ENCODE results near the gene STARD13. TPM values are rescaled to one million over a fixed set of nuclear protein-coding genes. Genes with fewer than 3 reads are reported as not detected.

Gene STARD13
- total and polyA plus RNA-seq, 4 donors: 2.7 to 15.3 (median 5.7) TPM

DNA sequence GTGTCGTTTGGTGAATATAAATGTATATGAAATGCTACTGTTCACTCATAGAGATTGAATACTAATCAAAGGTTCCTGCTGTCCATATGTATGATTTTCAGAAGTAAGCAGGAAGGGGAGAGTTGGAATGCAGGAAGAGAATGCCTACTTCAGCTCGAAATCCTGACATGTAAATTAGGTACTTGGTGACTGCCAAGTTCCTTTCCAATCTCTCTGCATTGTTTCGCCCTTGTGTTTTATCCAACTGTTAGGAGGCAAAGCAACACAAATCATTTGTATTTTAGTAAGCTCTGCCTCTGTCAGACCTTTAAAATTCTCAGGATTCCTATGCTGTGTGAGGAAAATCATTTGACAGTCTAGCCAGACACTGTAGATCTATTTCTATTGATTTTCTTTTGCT lies 9.0 kb downstream of the STARD13 start (continued):
- TF ChIP-seq HNF4G (IDR thresholded peaks at IDR 0.05): no peak

DNA sequence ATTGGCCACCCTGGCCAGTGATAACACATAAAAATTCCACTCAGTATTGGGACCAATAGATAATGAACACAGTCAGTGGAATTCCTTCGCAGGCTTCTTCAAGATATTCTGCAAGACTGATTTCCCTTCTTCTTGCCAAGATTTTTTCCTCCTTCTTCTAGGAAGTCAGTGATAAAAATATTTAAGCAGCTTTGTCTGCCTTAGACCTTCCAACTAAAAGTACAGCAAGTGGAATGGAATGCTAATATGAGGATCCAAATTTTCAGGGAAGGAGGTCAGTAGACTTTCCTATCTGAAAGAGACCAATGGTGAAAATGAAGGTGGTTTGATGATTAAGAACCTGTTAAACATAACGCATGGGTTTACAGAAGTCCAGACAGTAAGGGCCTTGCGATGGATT lies 9.6 kb downstream of the STARD13 start:
- WGBS: 87% methylated on average over 3 of the region's 3 CpGs
- Histone ChIP-seq H3K4me1 (ENCODE audit: control insufficient read depth in 4 of 4, insufficient read depth in 4 of 4, low read length in 3 of 4) (peaks cover 22 to 93% (median 53%) of the 10 kb centered on the region in 4 donors), H3K9ac (ENCODE audit: low read depth in 1 of 2, low read length in 2 of 2) (no peak overlapping the region), H3K27me3 (ENCODE audit: control insufficient read depth in 4 of 4, insufficient read depth in 4 of 4, low read length in 3 of 4) (no peaks in the 10 kb centered on the region), H3K4me3 (ENCODE audit: low read depth in 1 of 3, low read length in 3 of 3) (no peak overlapping the region), H3K27ac (ENCODE audit: low read depth in 1 of 2, low read length in 2 of 2) (no peak overlapping the region), H3K36me3 (ENCODE audit: control insufficient read depth in 4 of 4, insufficient read depth in 3 of 4, low read depth in 1 of 4, low read length in 3 of 4) (no peaks in the 10 kb centered on the region), H3K9me3 (ENCODE audit: control insufficient read depth in 4 of 4, low read length in 3 of 4) (no peaks in the 10 kb centered on the region)
- no peak for TF ChIP-seq TAF1 (conservative IDR thresholded peaks at IDR 0.05)
- TF ChIP-seq RXRA (IDR thresholded peaks at IDR 0.05): no peak
- TF ChIP-seq GABPA (IDR thresholded peaks at IDR 0.05 in 1 of 2, conservative IDR thresholded peaks at IDR 0.05 in 1 of 2): no peak
- no peak for TF ChIP-seq JUND (IDR thresholded peaks at IDR 0.05)
- no peak for TF ChIP-seq YY1 (IDR thresholded peaks at IDR 0.05)
- no peak for TF ChIP-seq HNF4A (conservative IDR thresholded peaks at IDR 0.05)
- TF ChIP-seq, protein P1, sequence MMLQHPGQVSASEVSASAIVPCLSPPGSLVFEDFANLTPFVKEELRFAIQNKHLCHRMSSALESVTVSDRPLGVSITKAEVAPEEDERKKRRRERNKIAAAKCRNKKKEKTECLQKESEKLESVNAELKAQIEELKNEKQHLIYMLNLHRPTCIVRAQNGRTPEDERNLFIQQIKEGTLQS (IDR thresholded peaks at IDR 0.05): no peak
- TF ChIP-seq HNF4G (IDR thresholded peaks at IDR 0.05): no peak
- no peak for TF ChIP-seq SP1 (IDR thresholded peaks at IDR 0.05)
- TF ChIP-seq NR2F2 (IDR thresholded peaks at IDR 0.05): no peak
- TF ChIP-seq CTCF (IDR thresholded peaks at IDR 0.05; ENCODE audit: low read depth, low read length, missing input control): no peak
- TF ChIP-seq, protein P2, sequence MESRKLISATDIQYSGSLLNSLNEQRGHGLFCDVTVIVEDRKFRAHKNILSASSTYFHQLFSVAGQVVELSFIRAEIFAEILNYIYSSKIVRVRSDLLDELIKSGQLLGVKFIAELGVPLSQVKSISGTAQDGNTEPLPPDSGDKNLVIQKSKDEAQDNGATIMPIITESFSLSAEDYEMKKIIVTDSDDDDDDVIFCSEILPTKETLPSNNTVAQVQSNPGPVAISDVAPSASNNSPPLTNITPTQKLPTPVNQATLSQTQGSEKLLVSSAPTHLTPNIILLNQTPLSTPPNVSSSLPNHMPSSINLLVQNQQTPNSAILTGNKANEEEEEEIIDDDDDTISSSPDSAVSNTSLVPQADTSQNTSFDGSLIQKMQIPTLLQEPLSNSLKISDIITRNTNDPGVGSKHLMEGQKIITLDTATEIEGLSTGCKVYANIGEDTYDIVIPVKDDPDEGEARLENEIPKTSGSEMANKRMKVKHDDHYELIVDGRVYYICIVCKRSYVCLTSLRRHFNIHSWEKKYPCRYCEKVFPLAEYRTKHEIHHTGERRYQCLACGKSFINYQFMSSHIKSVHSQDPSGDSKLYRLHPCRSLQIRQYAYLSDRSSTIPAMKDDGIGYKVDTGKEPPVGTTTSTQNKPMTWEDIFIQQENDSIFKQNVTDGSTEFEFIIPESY (IDR thresholded peaks at IDR 0.05): no peak
- TF ChIP-seq, protein P3, sequence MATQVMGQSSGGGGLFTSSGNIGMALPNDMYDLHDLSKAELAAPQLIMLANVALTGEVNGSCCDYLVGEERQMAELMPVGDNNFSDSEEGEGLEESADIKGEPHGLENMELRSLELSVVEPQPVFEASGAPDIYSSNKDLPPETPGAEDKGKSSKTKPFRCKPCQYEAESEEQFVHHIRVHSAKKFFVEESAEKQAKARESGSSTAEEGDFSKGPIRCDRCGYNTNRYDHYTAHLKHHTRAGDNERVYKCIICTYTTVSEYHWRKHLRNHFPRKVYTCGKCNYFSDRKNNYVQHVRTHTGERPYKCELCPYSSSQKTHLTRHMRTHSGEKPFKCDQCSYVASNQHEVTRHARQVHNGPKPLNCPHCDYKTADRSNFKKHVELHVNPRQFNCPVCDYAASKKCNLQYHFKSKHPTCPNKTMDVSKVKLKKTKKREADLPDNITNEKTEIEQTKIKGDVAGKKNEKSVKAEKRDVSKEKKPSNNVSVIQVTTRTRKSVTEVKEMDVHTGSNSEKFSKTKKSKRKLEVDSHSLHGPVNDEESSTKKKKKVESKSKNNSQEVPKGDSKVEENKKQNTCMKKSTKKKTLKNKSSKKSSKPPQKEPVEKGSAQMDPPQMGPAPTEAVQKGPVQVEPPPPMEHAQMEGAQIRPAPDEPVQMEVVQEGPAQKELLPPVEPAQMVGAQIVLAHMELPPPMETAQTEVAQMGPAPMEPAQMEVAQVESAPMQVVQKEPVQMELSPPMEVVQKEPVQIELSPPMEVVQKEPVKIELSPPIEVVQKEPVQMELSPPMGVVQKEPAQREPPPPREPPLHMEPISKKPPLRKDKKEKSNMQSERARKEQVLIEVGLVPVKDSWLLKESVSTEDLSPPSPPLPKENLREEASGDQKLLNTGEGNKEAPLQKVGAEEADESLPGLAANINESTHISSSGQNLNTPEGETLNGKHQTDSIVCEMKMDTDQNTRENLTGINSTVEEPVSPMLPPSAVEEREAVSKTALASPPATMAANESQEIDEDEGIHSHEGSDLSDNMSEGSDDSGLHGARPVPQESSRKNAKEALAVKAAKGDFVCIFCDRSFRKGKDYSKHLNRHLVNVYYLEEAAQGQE (IDR thresholded peaks at IDR 0.05): no peak
- TF ChIP-seq EGR1 (IDR thresholded peaks at IDR 0.05; ENCODE audit: low read depth in 2 of 2): no peak
- TF ChIP-seq, protein P4, sequence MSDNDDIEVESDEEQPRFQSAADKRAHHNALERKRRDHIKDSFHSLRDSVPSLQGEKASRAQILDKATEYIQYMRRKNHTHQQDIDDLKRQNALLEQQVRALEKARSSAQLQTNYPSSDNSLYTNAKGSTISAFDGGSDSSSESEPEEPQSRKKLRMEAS (IDR thresholded peaks at IDR 0.05): no peak
- TF ChIP-seq RAD21 (IDR thresholded peaks at IDR 0.05): no peak
- no peak for TF ChIP-seq FOXA1 (IDR thresholded peaks at IDR 0.05)
- no peak for TF ChIP-seq FOXA2 (IDR thresholded peaks at IDR 0.05)
- DNase-seq (ENCODE audit: low spot score): no peak

Data from liver (tissue), 9 donors.